ENCODE results near the gene SIK2. TPM values are rescaled to one million over a fixed set of nuclear protein-coding genes. Genes with fewer than 3 reads are reported as not detected.

SIK2 gene
- total RNA-seq, 1 donor from 2014 or later = 15.1 TPM

DNA sequence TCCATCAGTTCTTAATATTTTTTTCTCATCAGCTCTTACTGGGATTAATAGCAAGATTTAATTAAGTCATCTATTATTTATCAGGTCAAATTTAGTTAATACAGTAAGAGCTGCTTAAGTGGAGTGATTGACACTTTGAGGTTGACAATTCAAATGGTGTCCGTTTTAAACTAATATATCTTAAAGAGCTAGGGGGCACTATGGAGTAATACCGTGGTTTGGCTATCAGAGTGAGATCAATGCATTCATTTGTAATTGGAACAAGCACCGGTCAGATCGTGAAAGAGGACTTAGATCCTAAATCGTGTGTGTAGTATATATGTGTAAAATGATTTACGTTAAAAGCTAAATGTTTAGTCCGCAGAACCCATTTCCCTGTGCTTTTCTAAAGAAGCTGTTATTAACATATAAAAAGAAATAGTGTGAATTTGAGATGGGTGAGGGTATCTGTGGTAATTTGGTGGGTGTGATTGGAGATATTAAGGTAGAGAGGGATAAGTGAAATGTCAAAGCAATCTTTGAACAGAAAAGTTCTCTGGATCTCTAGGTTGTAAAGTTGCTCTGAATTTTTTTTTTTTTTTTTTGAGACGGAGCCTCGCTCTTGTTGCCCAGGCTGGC is 2.3 kb downstream of the SIK2 start:
- no peak for ATAC-seq (ENCODE audit: poor library complexity)
- intact Hi-C loops (cut with DNase I) = loop anchor here (5.0 kb wide), 2 partner anchors 173 to 238 kb away; no protein-coding TSS in a partner anchor
- DNase-seq = no peak

DNA sequence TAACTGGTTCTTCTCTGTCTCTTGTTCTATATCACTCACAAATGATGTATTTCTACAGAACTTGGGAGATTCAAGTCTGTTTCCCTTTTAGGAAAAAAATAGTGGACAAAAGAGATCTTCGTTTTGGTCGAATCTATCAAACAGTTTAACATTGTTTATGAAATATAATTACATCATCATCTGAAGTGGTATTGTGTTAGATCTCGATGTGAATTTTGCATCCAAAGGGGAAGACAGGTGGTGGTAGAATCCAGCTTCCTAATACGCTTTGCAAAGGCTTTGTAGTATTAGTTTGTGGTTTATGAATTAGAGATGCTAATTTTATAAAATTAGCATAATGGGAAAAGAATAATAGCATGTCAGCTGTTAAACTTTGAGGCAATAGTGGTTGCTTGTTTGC is 3.4 kb downstream of the SIK2 start:
- DNase-seq (no peak), ATAC-seq (ENCODE audit: poor library complexity) (no peak)
- intact Hi-C loops (cut with DNase I) = no loop called here

DNA sequence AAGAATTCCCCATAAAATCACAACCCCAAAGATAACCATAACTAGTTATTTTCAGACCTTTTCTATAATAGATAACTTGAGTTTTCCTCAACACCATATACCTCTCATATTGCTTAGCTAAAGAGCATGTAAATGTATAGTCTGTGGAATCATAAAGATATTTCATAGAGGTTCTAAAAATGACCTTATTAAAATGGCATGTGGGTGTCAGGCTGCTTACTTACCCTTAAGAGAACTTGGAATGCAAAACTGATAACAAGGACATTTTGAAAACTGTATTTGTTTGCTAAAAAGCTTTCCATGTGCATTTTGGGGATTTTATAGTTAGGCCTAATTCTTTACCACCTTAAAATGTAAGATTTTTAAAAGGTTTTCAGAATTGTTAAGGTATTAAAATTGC is 4.7 kb downstream of the SIK2 start:
- ATAC-seq (ENCODE audit: poor library complexity) = no peak
- DNase-seq = no peak
- intact Hi-C loops (cut with DNase I) = no loop called here

DNA sequence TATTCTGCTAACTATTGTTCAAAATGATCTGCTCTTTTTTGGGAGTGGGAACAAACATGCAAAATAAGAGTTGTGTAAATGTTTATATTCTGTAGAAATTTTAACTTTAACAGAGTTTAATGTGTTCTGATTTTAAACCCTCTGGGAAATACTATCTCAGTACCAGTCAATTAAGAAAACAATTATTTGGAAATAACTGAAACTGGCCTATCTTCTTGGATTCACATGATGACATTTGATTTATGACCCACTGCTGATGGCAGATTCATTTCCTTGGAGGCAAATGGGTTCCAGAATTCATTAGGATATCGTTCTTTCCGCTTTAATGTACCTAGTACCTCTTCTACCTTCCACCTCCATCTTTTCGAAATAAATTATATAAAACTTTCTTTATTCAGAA is 5.5 kb downstream of the SIK2 start:
- DNase-seq = no peak
- intact Hi-C loops (cut with DNase I) = no loop called here
- no peak for ATAC-seq (ENCODE audit: poor library complexity)

DNA sequence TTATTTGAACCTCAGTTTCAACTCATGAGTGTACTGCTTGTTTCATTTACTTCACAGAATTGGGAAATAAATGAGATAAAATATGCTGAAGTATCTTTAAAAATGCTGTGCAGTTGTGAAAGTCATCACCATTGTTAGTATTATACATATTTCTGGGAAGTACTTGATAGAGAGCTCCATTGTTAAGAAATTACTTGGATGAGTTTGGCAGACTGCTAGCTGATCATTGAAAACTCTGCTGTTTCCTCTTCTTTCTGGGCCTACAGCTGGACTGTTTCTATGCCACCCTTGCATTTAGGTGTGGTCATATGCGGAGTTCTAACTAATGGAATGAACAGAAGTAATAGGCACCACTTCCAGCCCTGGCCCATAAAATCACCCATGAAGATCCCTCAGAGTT is 10.0 kb downstream of the SIK2 start:
- intact Hi-C loops (cut with DNase I) = no loop called here
- no peak for DNase-seq

DNA sequence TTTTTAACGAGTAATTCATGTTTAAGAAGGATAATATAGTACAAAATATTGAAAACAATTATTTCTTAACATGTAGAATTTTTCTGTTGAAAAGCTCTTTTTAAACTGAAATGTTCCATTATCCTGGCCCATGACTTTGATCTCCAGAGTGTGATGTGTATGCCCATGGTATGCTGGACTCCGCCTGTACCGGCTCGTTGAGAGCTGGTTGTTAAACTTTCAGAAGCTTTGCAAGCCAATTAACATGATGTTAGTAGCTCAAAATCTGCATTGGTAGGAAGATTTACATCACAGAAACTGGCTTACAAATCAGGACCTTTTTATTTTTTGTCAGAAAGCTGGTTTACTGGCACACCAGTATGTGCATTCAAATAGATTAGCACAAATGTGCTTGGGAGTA is 15.0 kb downstream of the SIK2 start:
- no peak for DNase-seq
- no peak for ATAC-seq (ENCODE audit: poor library complexity)
- intact Hi-C loops (cut with DNase I) = no loop called here

More for the DNA sequence above, 10.0 kb downstream of the SIK2 start:
- peak; percentile 15 for ATAC-seq (ENCODE audit: poor library complexity)

DNA sequence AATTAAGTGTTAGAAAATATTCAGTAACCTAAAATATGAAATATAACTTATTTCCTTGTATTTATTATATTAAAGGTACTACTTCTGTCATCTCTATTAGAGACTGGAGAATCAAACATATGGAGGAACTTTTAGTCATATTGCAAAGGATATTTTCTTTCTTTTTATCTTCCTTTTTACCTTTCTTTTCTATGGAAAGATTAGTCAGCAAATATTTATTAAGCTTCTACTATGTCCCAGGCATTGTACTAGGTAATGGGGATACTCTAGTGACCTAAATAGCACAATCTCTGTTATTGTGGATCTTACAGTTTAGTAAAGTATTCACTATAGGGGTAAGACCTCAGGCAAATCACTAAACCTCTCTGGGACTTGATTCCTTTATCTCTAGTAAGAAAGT is 18.3 kb downstream of the SIK2 start:
- DNase-seq = no peak
- no peak for ATAC-seq (ENCODE audit: poor library complexity)
- intact Hi-C loops (cut with DNase I) = no loop called here

DNA sequence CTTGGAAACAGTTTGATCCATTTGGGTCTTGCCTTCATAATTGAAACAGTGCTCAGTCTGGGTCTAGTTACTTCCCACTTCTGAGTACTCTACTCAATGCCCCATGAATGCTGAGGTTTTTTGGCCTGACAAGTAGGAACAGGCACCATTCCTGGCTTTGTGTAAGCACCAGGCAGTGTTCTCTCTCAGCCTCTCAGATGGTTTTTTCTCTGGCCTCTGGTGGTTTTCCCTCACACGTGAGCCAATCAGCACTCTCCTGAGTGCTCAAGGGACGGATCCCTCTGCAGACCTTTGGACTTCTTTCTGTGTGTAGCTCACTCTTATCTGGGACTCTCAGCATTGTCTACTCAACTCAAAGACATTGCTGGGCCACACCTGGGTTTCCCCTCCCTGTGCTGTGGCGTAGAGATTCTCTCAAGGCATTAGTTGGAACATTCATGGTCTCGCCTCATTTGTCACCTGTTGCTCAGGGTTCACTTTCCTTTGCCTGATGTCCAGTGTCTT is 21.3 kb downstream of the SIK2 start:
- no peak for DNase-seq
- ATAC-seq (ENCODE audit: poor library complexity) = no peak
- intact Hi-C loops (cut with DNase I) = no loop called here

DNA sequence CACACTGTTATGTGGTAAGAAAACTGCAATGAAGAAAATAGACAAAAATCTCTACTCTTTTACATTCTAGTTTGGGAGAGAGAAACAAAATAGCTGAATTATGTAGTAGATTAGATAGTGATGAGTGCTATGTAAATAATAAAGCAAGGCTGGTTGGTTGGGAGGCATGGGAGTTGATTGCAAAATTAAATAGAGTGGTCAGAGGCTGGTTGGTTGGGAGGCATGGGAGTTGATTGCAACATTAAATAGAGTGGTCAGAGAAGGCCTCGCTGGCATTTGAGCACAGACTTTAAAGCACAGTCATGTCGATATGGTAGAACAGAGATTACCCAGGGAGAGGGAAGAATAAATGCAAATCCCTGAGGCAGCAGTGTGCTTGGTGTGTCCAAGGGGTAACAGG is 22.4 kb downstream of the SIK2 start:
- no peak for ATAC-seq (ENCODE audit: poor library complexity)
- intact Hi-C loops (cut with DNase I) = no loop called here
- DNase-seq = no peak

DNA sequence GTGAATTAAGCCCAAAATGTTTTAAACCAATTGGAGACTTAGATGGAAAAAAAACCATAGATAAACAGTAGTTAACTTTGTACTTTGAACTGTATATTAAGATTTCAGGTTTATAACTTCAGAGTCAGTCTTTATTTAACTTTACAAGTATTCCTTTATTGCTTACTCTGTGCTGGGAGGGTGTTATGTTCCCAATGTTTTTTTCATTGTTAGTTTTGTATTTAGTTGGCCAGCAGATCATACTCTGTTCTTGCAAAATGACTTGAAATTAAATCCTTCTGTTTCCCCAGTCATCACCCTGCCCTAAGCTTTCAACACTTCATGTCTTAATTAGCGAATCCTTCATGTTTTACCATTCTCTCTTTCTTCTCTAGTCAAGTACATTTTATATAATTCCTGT is 25.3 kb downstream of the SIK2 start:
- DNase-seq (no peak), ATAC-seq (ENCODE audit: poor library complexity) (peak; percentile 64)
- intact Hi-C loops (cut with DNase I) = no loop called here

DNA sequence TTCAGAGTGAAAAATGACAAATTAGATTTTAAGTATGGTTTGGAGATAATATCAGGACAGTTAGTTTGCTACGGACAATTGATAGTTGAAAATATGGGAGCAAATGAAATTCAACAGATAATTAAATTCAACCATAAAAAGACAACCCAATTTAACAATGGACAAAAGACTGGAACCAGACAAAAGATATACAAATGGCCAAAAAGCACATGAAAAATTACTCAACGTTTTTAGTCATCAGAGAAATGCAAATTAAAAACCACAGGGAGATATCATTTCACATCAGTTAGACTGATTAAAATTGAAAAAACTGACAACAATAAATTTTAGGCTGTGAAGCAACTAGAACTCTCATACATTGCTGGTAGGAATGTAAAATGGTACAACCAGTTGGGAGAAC is 27.2 kb downstream of the SIK2 start:
- intact Hi-C loops (cut with DNase I) = no loop called here
- DNase-seq (no peak), ATAC-seq (ENCODE audit: poor library complexity) (no peak)

DNA sequence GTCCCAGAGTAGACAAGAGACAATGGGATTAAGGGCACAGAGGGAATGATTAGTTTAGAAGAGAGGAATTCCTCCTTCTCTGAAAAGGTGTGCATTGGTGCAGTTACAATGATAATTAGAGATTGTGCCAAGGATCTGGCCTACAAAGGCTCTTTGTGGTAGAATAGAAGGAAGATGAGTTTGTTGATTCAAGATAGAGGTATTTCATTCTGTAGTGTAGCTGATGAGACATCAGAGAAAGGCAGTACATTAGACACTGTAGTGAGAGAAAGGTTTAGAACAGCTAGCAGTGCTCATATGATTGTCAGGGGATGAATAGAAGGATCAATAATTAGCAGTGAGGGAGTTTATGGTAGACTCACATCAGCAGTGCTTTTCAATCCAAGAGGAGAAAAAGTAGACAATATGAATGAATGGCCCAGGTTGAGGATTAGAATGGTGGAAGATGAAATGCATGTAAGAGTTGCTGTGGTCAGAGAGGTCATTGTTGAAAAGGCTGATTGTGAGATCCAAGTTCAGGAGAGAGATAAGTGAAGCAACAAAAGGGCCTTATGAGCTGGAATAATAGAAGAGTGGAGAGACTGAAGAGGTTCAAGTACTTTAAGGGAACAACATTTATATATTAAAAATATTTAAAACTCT is 28.9 kb downstream of the SIK2 start:
- no peak for DNase-seq
- no peak for ATAC-seq (ENCODE audit: poor library complexity)
- intact Hi-C loops (cut with DNase I) = loop anchor here (5.0 kb wide), 1 partner anchor 46 kb away; no protein-coding TSS in a partner anchor

DNA sequence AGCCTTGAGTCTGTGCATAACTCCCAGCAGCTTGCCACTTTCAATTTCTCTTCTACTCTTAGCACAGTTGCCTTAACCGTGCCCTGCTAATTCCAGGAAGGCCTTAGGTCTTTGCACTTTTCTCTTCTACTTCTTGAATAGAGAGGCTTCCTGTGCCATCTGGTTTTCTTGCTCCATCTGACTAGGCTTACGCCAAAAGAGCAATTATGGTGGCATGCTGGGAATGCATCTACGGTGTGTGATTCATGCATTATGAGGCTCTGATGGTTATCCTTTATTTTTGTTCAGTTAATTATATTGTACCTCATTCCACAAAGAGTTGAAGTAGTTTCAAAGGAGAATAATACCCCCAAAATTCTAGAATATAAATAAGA is 29.4 kb downstream of the SIK2 start:
- DNase-seq (no peak), ATAC-seq (ENCODE audit: poor library complexity) (no peak)
- intact Hi-C loops (cut with DNase I) = loop anchor here (5.0 kb wide), 1 partner anchor 46 kb away; no protein-coding TSS in a partner anchor

DNA sequence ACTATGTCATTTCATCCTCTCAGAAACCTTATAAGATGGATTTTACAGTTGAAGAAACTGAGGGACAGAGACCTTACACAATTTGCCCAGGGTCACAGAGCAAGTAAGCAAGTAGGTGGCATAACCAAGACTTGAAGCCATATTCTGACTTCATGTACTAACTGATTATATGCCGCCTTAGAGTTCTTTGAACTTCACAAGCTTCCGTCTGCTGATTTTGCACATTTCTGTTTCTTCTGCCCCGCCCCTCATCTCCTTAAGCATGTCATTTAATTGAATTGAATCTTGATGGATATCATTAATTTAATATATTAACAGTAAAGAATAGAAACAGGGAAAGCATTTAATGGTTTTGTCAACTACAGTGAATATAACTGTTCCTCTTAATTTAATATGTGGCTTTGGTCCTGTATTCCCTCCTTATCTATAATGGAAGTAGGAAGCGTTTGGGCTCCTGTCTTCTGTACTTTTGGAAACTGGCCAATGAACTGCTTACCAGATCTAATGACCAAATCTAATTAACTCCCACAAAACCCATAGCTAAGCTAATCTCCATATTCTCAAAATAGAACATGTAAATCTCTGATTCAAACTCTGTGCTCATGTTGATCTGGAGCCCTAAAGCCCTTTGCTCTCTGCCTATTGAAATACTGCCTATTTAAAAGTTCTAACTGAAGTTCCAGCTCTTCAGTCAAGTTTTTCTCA is 30.4 kb downstream of the SIK2 start:
- intact Hi-C loops (cut with DNase I) = loop anchor here (5.0 kb wide), 1 partner anchor 45 kb away; no protein-coding TSS in a partner anchor

DNA sequence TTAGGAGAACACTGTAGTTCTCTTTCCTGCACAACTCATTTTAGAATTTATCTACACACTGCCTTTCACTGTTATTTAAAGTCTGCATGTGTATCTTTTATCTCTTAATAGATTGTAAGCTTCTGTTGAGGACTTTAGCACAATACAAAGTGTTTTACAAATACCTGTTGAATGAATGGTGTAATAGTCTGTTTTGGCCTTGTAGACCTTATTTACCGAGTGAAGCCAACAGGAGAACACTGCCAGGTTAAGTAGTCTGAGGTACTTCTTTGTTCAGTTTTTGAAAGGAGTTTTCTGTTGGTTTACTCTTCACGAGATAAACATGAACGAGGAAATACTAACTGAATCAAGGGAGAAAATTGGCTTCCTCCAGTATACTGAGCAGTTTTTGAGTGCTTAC is 31.0 kb downstream of the SIK2 start:
- intact Hi-C loops (cut with DNase I) = loop anchor here (5.0 kb wide), 1 partner anchor 44 kb away; no protein-coding TSS in a partner anchor
- DNase-seq = no peak
- ATAC-seq (ENCODE audit: poor library complexity) = no peak

More for the DNA sequence above, 30.4 kb downstream of the SIK2 start:
- DNase-seq (no peak), ATAC-seq (ENCODE audit: poor library complexity) (no peak)

DNA sequence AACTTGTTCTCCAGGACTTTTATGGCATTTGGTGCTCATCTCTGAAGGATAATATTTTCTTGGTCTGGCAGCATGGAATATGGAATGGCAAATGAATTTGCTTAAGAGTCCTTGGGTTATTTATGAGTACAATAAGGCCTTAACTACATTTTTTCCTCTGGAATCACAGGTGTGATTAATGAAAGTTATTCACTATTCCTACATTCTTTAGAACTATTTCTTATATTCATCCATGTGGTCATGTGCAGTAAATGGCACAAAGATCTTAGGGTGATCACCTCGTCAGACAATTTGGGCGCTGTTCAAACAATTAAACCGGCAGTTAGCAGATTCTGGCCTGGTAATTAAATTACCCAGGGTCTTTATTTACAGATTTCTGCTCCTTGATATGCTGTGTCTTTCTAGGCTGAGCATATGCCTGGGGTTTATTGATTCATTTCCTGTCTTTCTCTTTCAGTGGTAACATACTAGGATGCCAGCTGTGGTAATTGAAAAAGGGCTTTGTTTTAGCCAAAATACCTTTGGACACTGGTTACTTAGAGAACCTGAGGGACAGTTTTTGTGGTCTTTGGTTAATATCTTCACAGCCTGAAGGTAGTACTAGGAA is 31.6 kb downstream of the SIK2 start:
- ATAC-seq (ENCODE audit: poor library complexity) = no peak
- intact Hi-C loops (cut with DNase I) = loop anchor here (5.0 kb wide), 1 partner anchor 43 kb away; no protein-coding TSS in a partner anchor
- no peak for DNase-seq

DNA sequence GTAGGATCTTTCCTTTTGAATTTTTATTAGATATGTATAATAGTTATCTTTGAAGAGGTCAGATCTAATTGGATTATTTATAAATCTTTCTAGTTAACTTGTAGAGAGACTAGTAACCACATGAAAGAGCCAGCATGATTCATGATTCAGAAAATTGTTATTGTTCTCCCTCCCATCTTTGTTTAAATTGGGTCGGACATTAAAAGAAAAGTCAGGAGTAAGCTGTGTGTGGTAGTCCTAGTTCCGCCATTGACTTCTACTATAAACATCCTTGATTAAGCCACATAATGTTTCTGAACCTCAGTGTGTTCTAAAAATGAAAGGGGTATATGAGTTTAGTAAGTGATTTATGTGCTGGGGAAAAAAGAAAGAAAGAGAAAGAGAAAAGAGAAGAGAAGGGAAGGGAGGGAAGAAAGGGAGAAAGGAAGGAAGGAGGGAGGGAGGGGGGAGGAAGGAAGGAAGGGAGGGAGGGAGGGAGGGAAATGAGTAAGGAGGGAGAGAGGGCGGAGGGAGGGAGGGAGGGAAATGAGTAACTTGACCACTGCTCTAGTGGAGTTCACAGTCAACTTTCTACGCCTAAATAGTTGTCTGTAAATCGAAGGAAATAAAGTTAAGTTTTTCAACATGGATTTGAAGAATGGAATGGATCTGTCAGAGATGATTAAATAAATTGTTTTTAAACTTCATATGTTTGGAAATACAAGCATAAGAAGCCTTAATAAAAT is 32.9 kb downstream of the SIK2 start:
- peak; percentile 30 for ATAC-seq (ENCODE audit: poor library complexity)
- intact Hi-C loops (cut with DNase I) = loop anchor here (5.0 kb wide), 1 partner anchor 42 kb away; no protein-coding TSS in a partner anchor
- DNase-seq = no peak

DNA sequence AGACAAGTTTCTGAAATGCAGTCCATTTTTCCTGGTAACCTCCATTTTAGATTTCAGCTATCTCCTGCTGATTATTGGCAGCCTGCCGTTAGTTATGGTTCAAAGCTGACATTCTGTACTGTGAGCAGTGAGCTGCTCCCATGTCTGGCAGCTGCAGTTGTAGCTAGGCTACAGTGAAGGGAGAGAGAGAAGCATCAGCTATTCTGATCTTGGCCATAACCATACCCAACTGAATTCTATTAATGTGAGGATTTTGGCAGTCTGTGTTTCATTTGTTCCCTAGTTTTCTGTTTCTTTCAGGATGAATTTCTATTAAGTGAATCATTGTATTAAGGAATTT is 33.4 kb downstream of the SIK2 start:
- intact Hi-C loops (cut with DNase I) = no loop called here
- ATAC-seq (ENCODE audit: poor library complexity) = peak; percentile 95
- DNase-seq = peak; percentile 58

DNA sequence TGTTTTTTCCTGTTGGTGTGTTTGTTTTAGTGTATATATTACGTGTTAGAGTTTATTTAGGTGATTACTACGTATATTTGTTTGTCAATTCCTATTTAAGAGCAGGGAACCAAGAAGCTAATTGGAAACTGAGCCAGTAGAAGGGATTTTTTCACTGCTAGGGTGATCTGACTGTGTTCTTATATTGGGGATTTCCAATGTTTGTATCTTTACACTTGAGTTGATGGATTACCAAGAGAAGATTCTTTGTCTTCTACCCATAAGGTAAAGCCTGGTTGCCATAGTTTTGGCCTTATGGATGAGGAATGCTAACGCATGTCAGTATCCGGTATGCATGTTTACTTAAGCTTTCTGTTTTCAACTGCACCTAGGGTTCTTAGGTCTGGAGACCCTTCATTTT is 35.6 kb downstream of the SIK2 start:
- no peak for DNase-seq
- no peak for ATAC-seq (ENCODE audit: poor library complexity)
- intact Hi-C loops (cut with DNase I) = no loop called here

Data from Right ventricle myocardium superior (tissue), 1 donor.